AG04449 (cell line): ENCODE results near the gene PPP1R8.
"Not testable (repeated sequence)": the region's sequence is repeated elsewhere in the genome, so short reads cannot be mapped to it uniquely, and the experiment has no call there.

ENCODE experiments used
- CTCF ChIA-PET: fragments of 350-600 bp; formaldehyde crosslinking; extraction: SDS; loops from one replicate; lab custom pipeline; 2021; ENCODE audit warnings: antibody characterized with exemption; lab: Yijun Ruan, JAX
- POLR2A ChIA-PET: fragments of 400-600, 350-600 bp; formaldehyde crosslinking; extraction: SDS; loops from one replicate; lab custom pipeline; 2020; ENCODE audit warnings: antibody characterized with exemption, inconsistent platforms; lab: Yijun Ruan, JAX
- DNase-seq: peaks from one replicate; pipeline ENCODE4 v3.0.0-alpha.2; 2010; ENCODE audit warnings: low read depth, low spot score
- H3K4me3 ChIP-seq: 2 replicates; pipeline ENCODE4 v1.5.1; 2011; ENCODE audit warnings: low read depth, mild to moderate bottlenecking, control low read depth, low read length
- CTCF ChIP-seq: IDR thresholded peaks from one replicate; pipeline ENCODE4 v1.5.1; 2011; ENCODE audit warnings: mild to moderate bottlenecking, moderate library complexity, low read length, control low read depth, inconsistent platforms; ENCODE audit not compliant: insufficient read depth; ENCODE audit errors: missing control alignments

Gene PPP1R8

GRCh38 chr1:27789540-27790041, 41.0 kb upstream of the PPP1R8 start:
- ChIA-PET POLR2A (interaction anchor here (0.7 kb wide), 1 partner anchor 17 kb away, joined by 3 read pairs; the partner anchor contains the start of gene STX12), CTCF (interaction anchor here (1.0 to 1.5 kb wide), 4 partner anchors 14 to 63 kb away, joined by 3 to 4 read pairs (median 4); no protein-coding TSS in a partner anchor)
- no peak overlapping the region for H3K4me3 ChIP-seq
- TF ChIP-seq CTCF: no peak
- DNase-seq: no peak

- POLR2A ChIA-PET, DNase-seq, H3K4me3 ChIP-seq: not testable (repeated sequence)
- CTCF ChIA-PET: interaction anchor here (1.0 to 1.5 kb wide), 5 partner anchors 14 to 121 kb away, joined by 3 to 4 read pairs (median 3); no protein-coding TSS in a partner anchor
Measured at GRCh38 chr1:27790270-27790669, 40.3 kb upstream of the PPP1R8 start.

- ChIA-PET CTCF (no interaction called here), POLR2A (no interaction called here)
Measured at GRCh38 chr1:27795601-27796000, 35.0 kb upstream of the PPP1R8 start.

GRCh38 chr1:27804791-27805190, 25.8 kb upstream of the PPP1R8 start:
- DNase-seq: no peak
- ChIA-PET POLR2A (no interaction called here), CTCF (no interaction called here)
- TF ChIP-seq CTCF: no peak
- H3K4me3 ChIP-seq: no peak overlapping the region

More at GRCh38 chr1:27795601-27796000, 35.0 kb upstream of the PPP1R8 start:
- no peak for DNase-seq
- H3K4me3 ChIP-seq: no peak overlapping the region
- no peak for TF ChIP-seq CTCF

- no peak for TF ChIP-seq CTCF
- POLR2A ChIA-PET: no interaction called here
- no peak for DNase-seq
- CTCF ChIA-PET: no interaction called here
- no peak overlapping the region for H3K4me3 ChIP-seq
Measured at GRCh38 chr1:27806758-27807157, 23.8 kb upstream of the PPP1R8 start.

- DNase-seq: no peak
- POLR2A ChIA-PET: no interaction called here
- CTCF ChIA-PET: no interaction called here
- no peak overlapping the region for H3K4me3 ChIP-seq
- no peak for TF ChIP-seq CTCF
Measured at GRCh38 chr1:27807385-27807784, 23.2 kb upstream of the PPP1R8 start.

GRCh38 chr1:27808131-27808530, 22.5 kb upstream of the PPP1R8 start:
- DNase-seq, CTCF ChIA-PET, H3K4me3 ChIP-seq, POLR2A ChIA-PET: not testable (repeated sequence)
